Globus pallidus (tissue), 1 donor: ENCODE data around the gene LY6G5C.

ENCODE experiments used
- DNase-seq: peaks from one replicate; pipeline ENCODE4 v3.0.0-alpha.2; 2015; ENCODE audit warnings: low spot score

The LY6G5C gene

DNA sequence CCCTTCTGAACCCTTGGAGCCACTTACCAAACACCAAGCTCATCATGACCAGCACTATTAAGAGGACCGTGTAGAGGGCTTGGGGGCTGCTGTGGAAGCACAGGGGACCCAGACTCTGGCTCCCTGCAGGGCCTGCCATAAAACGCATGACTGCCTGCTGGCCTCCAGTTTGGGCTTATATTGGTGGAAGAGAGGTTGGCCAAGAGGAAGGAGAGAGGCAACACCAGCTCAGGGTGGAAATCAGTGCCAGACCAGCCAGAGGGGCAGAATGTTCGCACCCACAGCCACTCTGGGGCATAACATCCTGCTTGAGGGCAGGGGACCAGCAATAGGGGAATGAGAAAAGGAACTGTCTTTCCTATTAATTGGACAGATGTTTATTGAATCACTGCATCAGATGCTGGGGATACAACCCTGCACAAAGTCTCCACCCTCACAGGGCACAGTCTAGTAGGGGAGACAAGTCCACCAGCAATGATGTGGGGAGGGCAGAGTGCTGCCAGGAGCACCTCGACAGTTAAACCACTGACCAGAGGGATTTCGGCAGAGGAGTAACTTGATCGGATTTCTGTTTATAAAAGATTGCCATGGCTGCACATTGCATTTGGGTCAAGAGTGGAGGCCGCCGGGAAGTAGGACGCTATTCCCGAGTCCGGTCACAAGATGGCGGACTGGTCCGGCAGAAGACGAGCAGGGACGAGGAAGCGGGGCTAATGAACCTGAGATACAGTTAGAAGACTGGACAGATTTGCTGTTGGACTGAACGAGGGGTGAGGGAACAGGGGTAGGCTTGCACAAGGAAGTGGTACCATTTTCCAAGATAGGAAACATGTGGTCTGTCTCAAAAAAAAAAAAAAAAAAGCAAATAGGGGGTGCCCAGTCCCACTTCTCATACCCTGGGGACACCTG lies at the start of gene LY6G5C:
LY6G5C (minus strand) TSS at position 842 of the 909 bp plus-strand sequence; CDS start at position 148, 694 bp downstream.
- DNase-seq = peak; percentile 63

DNA sequence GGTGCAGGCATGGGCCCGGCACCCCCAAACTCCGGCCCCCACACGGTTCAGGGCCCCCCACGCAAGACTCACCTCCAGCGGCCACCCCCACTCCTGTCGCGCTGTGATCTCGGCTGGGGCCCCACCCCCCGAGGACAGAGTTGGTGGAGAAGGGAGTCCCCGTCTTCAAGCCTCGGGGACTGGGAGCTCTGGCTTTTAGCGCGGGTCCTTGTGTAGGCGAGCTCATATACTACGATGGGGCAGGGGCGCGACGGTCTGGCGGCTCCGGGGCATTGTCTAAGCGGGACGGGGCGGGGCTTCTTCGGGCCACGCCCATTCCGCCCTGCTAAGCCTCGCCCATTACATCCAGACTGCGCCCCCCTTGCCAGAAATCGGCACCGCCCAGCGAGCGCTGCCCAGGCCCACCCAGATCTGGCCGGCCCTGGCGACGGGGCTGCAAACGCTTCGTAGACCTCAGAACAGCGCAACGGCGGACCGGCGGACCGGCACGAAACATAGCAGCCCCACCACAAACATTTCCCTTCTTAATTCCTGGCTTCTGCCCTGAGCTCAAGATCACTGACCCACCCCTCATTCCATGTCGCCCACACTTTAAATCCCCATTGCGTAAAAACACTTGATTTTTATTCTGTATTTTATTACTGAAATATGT lies 49.2 kb upstream of the LY6G5C start:
- peak; percentile 79 for DNase-seq

DNA sequence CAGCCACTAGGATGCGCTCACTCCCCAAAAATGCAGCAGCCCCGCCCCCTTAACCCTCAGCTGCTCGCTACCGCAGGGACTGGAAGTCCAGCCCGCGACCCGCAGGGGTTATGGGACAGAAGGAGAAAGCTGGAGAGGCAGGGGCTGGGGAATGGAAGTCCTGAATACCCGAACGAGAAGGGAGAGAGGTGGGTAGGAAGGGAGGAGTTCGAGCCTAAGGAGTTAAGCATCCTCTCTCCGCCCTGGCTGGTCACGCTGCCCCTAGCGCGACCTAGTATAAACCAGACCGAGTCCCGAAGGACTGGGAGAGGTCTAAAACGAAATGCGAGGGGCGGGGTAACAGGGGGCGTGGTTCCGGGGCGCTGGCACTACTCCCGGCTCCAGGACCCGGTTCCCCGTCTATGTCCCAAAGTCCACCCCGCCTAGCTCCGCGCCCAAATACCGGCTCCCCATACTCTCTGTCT lies 48.7 kb upstream of the LY6G5C start:
- DNase-seq = peak; percentile 80

- DNase-seq = no peak
Measured at GRCh38 chr6:31728767-31729514, 48.1 kb upstream of the LY6G5C start, which contains the start of gene DDAH2. TSS of gene DDAH2 (minus strand) at chr6:31729299. CDS start at chr6:31729161, 138 bp downstream.

DNA sequence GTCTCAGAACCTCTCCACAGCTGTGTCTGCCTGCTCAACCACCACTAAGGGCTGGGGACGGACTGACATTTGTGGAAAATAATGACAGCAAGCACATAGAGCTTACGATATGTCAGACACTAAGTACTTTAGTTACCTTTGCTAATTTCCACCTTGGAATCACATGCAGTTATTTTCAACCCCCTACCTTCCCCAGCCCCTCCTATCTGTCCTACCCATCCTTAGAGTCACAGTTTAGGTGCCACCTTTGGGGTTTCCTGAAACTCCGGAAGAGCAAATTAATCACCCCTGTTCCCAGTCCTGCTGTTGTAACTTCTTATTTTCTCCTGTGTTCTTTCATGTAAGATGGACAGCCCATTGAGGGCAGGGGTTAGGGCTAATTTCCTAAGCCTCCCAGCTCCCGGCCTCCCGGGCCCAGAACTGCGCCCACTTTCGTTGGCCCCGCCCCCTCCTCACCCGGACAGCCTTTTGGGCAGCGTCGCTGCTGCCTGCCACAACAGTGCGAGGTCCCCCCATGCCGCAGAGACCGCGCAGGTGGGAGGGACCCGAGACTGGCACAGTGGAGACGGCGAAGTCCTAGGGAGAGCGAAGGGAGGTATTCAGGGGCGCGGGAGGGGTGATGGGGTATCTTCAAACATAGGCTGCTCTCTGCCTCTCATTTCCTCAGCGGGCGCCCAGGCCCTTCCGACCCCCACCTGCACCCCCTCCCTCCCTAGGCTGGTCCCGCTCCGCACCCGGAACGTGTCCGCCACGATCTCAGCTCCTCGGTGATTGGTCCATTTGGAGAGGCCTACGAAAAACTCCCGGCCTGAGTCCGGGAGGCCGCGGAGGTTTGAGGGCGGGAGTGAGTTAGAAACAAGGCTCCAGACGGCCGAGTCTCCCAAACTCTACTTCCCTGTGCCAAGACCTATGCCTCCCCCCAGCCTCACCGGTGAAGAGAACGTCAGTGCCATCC lies 47.1 kb upstream of the LY6G5C start:
- no peak for DNase-seq

- DNase-seq = peak; percentile 42
Measured at GRCh38 chr6:31727034-31727716, 46.3 kb upstream of the LY6G5C start.

GRCh38 chr6:31725502-31726350 lies 44.9 kb upstream of the LY6G5C start:
- no peak for DNase-seq

- DNase-seq = no peak
Measured at GRCh38 chr6:31723980-31724691, 43.3 kb upstream of the LY6G5C start.

DNA sequence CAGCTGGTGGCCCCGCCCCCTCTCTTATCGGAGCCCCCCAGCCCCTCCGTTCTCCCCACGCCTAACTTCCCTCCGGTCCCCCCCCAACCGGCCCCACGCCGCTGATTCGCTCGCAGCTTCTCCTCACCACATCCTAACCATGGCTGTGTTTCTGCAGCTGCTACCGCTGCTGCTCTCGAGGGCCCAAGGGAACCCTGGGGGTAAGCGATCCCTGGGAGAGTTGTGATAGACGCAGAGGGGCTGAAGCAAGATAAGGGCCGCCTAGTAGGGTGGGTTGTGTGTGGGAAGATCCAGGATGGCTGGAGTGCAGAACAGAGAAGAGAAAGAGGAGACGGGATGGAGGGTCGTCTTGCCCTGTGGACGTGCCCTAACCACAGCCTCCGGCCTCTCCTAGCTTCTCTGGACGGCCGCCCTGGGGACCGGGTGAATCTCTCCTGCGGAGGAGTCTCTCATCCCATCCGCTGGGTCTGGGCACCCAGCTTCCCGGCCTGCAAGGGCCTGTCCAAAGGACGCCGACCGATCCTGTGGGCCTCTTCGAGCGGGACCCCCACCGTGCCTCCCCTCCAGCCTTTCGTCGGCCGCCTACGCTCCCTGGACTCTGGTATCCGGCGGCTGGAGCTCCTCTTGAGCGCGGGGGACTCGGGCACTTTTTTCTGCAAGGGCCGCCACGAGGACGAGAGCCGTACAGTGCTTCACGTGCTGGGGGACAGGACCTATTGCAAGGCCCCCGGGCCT lies 42.5 kb upstream of the LY6G5C start, which contains the start of gene MPIG6B:
MPIG6B (plus strand) TSS at position 129 of the 735 bp plus-strand sequence; CDS start at position 140, 11 bp downstream.
- DNase-seq = no peak

DNA sequence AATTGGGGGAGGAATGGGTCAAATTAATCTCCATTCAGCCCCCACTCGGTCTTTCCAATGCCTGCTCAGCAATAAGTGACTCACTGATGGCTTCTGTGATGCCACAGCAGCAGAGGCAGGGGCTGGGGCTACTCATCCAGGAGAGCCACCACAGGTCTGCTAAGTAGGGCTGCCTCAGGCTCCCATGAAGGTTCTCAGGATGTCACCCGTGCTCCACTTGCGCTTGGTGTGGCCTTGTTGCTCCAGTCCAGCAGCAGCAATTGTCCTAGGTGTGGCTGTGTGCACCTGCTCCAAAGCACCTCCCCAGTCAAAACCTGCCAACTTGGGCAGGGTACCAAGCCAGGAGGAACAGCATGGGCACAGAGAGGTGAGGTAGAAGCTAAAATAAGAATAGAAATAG lies 41.3 kb upstream of the LY6G5C start:
- DNase-seq = no peak

DNA sequence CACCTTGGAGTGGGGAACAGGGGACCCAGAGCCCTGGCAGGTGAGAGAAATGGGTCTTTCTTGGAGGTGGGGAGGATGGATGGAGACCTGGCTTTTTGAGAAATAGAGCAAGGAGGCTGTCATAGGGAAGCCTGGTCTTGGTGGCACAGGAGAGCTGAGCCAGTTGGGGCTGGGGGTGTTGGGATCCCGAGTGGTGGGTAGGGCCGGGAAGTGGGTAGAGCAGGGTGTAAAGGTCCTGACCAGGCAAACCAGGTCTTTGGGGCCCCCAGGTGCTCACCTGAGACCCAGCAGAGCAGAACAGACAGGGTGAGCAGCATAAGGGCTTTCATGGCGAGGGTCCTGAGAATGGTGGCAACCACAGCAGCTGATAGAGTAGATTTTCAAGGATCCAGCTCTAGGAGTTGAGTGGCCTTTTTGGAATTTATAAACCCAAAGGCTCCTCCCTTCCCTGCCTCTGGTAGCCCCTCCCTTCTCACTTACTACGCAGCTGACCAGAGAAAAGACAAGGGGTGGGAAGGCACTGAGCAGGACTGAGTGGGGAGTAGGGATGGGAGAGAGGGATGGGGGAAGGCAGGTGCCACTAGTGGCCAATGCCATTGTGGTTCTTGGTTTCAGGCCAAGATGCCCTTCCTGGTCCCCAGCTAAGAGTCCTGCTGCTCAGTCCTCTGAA lies 40.6 kb upstream of the LY6G5C start, which contains the start of gene LY6G6C:
LY6G6C (minus strand) TSS at position 396 of the 670 bp plus-strand sequence; CDS start at position 329, 67 bp downstream.
- no peak for DNase-seq

DNA sequence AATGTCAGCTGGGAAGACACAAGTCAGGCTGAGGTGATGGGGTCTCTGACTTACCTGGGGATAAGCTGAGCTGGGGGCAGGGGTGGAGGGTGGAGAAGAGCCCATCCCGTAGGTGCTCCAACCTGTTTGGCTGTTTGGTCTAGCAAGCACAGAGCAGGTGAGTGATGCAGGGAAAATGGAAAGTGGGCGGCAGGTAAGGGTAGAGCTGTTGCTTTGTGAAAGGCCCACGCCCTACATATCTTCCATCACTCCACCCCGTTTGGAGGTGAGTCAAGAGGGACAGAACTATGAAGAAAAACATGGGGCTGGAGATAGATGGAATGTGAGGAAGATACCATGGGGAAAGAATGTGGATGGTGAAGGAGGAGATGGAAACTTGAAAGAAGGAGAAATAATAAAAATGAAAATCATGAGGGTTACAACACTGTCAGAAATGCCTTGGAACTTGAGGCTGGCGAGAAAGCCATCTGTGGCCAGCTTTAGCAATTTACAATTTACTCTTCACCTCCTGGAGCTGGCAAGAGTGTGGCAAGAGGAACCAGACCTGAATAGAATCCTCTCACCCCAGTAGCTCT lies 39.4 kb upstream of the LY6G5C start:
- no peak for DNase-seq

DNA sequence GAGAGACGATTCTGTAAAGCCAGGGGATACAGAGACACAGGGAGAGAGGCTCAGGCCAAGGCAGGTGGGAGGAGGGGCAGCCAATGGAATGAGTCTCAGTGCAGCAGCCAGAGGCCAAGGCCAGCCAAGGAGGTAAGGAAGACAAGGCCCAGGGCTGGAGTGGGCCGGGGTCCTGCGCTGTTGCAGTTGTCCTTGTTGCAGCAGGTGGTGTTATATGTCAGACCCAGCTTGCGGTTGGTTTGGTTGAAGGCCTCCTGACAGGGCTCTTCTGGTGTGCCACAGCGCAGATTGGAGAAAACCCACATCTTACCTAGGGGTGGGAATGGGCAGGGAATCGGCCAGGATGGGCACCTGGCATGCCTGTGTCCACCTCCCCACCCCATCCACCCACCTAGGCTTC lies 38.1 kb upstream of the LY6G5C start:
- DNase-seq = no peak

- DNase-seq = no peak
Measured at GRCh38 chr6:31718265-31718664, 37.4 kb upstream of the LY6G5C start.

GRCh38 chr6:31717499-31718222 lies 36.8 kb upstream of the LY6G5C start:
- DNase-seq = no peak
